Measurements from ENCODE around the gene BTK.
A peak's percentile ranks its signal among the peaks of the same experiment; 100 is the strongest.

BTK gene

DNA sequence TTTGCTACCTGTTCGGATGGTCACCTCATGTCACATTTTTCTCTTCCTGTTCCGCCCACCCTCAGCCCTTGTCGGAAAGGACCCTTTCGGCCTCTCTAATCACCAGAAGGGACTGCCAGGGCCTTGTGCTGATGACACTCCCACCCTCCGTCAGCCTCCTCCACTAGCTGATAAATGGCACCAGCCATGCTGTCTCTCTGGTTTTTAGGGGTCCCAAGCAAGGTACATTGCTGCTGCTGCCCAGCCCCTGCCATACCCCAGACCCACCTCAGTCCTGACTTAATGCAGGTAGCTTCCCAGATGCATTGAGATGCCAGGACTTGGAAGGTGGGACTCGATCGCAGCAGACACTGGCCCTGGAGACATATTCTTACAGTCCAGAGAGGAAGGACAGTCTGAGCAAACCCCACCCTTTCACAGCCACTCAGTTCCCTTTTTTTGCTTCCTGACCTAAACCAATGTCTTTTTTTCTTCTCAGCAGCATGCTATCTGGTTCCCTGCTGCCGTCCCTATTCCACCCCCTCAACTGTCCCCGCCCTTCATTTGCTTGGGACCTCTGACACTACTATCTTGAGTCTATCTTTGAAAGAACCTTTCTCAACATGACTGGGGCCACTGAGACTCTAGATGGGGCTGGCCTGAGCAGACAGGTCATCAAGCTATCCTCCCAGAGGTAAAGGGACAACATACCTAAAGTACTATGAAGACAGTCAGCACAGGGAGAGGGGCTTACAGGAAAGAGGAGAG, at the start of gene BTK:
BTK (minus strand) TSS at position 397 of the 747 bp plus-strand sequence. CDS start 10,907 bp downstream, outside the sequence.
- DNase-seq, result no peak

DNA sequence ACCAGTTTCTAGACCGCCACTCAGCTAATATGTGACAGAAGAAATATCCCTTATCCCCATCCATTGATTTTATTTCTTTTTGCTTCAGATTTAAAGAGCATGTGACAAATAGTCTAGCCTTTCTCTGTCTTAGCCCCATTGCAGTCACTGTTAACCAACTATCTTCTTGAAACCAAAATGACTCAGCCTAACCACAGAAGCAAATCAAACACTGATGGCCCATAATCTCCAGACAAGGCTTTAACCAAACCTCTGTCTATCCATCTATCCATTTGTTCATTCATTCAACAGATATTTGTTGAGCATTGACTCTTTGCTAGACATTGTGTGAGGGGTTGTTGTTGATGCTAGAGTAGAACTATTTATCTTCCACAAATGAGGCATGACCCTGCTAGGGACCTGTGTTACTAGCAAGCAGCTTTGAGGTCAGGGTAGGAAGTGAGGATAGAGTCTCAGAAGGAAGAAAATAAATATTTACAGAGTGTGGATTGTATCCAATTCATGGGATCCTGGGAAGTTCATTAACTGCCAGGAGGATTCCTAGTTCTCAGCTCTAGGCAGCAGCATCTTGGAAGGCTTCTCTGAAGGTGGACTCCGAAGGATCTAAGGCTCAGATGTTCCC, 44.6 kb upstream of the BTK start:
- DNase-seq, result no peak

DNA sequence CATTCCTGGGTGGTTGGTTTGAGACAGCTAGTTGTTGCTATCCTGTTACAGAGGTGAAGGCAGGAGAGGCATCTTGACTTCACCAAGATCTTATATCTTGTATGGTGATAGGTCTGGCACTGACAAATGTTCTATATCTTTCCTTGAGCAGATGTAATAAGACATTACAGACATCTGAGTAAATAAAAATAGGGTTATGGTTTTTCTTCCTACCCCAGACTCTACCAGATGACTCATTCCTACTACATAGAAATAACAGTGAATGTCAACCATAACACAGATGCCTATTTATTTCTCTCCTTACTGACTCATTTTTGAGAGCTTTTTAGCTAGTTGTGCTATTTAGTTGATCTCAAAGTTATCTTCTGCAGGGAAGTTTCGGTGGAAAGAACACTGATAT, 43.9 kb upstream of the BTK start:
- DNase-seq, result no peak

DNA sequence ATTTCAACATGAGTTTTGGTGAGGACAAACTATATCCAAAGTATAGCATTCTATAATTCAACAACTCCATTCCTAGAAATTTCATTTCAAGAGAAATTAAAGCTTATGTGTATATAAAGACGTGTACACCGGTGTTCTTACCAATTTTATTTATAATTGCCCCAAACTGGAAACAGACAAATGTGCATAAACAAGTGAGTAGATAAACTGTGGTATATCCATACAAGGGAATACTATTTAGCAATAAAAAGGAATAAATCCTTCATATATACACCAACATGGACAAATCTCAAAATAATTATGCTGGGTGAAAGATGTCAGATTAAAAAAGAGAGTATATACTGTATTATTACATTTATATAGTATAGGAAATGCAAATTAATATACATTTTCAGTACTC, 42.0 kb upstream of the BTK start:
- no peak for DNase-seq

DNA sequence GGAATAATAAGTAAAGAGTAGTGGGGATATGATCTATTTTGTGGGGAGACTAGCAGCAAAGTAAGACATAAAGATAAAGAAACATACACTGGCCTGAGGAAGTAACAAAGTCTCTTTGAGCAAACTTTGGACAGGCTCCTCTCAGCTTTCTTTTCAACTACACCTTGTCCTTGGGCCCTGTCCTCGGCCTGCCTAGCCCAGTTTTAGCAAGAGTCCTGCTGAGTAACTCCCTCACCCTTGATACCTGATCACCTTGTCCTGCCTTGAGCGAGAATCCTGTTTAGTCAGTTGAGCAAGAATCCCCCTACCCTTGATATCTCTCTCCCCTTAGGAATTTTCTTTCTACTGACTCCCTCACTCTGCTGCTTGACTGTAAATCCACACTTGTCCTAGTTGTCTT, 33.5 kb upstream of the BTK start:
- no peak for DNase-seq

DNA sequence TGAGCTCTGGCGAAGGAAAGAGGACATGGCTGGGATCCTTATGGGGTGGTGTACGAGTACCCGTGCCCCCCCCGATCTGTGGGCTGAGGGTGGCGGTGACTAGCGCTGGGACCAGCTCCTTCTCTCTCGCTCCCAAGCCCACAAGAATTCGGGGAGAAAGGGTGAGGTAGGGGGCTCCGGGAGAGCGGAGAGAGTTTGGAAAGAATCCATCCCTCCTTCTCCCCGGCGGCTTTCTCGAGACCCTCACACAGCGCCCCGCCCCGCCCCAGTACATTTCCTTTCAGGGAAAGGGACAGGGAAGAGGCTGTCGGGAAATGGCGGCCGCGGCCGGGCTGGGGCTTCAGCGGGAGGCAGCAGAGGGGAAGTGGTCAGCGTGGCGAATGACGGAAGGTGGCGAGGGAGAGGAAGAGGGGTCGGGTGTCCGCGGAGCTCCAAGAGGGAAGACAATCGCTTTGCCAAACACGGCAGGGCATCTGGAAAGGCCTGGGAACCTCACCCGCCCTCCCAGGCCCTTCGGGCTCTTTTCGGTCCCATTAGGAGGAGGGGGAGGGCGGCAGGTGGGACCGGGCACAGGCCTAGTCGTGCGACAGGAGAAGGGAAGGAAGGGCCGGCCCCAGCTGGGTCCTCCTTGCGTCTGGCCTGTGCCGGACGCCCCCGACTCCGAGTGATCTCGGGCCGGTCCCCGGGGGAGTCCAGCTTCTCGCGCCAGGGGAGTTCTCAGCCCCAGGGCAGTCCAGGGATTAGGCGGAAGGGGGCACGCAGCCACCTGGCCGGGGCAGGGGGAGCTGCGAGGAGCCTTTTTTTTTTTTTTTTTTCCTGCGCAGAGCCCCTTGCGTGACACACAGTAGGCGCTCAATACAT, 32.2 kb upstream of the BTK start:
- peak; percentile 74 for DNase-seq

DNA sequence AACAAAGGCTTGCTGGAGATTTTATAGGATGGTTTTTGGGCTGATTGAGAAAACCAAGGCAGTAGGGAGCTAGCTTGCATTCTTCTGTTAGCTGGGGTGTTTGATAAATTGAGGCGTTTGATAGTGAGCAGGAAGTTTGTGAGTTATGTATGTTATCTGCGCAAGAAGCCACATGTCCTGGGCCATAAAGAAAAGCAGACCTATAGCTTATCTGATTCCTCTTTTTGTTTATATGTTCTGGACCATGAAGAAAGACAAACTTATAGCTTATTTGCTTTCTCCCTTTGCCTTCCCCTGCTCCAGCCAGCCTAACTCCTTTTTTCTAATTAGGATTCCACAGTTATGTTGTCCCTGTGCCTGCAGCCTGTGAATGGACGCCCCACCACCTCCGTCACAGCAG, 31.2 kb upstream of the BTK start:
- DNase-seq, result no peak

DNA sequence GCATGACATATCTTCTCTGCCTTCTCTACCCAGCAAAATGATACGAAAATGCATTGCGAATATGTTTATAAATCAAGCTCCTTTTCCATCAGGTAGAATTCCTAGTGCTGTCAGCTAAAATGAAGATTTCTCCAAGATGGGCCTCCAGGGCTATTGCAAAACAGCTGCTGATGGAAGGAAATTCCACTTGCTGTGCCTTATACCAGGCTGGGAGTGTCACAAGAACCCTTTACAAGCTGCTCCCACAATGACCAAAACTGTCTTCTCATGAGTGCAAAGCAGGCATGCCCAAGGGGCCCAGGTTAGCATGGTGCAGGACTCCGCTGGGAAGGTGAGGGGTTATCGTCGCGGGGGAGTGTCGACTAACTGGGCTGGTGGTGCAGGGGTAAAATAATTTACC, 30.7 kb upstream of the BTK start:
- no peak for DNase-seq

DNA sequence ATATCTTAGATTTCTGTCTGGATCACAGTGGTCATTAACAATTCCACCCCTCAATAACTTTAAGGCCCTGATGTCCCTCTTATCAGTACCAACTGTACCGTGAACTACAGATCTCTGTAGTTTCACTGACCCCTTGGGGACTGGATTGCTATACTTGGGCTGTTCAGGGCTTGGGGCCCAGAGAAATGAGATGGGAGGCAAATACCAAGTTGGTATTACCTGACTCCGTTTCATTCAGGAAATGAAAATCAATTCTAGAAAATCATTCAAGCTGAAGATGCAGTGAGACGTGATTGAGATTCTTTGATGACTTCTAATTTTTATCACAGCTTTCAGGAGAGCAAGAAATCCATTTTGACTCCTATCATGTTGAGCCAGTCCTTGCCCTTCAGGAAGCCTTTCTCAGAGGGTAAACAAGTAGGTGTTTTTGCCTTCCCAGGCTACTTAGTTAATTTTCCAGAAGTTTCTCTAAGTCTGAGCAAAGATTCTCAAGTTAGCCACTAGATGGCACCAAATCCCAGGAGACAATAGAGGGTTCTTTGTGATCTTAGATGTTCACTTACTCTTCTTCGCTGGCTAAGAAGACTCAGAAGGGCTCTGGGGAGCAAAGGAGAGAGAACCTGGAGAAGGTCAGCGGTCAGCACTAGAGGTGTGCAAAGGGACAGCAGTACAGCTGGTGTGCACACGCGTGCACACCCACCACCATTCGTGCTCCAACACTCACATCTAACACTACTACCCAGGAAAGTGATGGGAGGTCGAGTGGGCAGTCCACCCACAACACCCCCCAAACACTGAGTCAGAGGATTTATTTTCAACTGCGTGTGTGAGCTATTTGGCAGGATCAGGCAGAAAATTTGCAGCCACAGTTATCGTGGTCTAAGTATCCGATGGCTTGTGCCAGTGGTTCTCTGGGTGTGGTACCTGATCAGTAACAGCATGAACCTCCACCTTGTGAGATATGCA, 29.5 kb upstream of the BTK start:
- DNase-seq, result no peak

DNA sequence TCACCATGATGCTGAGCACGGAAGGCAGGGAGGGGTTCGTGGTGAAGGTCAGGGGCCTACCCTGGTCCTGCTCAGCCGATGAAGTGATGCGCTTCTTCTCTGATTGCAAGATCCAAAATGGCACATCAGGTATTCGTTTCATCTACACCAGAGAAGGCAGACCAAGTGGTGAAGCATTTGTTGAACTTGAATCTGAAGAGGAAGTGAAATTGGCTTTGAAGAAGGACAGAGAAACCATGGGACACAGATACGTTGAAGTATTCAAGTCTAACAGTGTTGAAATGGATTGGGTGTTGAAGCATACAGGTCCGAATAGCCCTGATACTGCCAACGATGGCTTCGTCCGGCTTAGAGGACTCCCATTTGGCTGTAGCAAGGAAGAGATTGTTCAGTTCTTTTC, 26.0 kb upstream of the BTK start:
- no peak for DNase-seq

DNA sequence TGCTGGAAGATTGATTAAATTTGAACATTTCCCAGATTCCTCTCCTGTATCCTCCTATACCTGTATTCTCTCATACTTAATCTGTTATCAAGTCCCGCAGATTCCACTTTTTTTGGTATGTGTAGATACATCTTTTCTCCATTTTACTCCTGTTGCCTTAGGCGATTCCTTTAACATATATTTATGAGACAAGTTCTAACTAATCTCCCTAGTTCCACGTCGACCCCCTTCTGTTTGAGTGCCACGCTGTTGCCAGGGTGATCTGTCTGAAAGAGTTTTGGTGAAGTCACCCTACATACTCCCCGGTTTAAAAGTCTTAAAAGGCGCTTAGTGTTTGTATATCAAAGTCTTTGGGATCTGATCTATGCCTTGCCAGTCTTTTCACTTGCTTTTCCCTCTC, 24.5 kb upstream of the BTK start:
- no peak for DNase-seq

DNA sequence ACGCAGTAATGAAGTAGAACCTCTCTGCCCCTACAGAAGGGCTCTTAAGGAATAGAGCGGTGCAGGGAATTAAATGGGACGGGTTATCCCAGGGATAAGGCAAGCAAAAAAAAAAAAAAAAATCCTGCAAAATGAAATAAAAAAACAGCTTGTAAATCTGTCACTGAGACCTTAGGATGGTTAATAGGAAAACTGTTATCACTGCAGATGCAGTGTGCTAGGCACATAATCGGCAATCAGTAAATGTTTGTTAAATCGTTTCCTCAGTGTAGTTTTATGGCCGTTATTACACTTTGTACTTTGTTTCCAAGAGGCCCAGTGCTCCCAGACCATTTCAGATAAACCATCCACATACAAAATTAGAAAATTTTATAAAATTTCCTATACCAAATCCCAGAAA, 23.1 kb upstream of the BTK start:
- DNase-seq, result no peak

DNA sequence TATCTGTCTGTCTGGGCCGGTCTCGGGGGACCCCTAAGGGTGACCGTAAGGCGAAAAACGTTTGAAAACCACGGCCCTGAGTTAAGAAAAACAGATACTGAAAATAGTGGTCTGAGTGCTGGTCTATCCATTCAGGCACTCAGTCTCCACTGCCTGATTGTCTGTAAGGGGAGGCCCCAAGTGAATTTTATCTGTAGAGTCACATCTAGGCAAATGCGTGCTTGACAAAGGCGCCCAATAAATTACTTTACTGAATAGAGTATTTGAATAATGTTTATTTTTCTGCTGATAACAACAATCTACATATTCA, 22.5 kb upstream of the BTK start:
- no peak for DNase-seq

DNA sequence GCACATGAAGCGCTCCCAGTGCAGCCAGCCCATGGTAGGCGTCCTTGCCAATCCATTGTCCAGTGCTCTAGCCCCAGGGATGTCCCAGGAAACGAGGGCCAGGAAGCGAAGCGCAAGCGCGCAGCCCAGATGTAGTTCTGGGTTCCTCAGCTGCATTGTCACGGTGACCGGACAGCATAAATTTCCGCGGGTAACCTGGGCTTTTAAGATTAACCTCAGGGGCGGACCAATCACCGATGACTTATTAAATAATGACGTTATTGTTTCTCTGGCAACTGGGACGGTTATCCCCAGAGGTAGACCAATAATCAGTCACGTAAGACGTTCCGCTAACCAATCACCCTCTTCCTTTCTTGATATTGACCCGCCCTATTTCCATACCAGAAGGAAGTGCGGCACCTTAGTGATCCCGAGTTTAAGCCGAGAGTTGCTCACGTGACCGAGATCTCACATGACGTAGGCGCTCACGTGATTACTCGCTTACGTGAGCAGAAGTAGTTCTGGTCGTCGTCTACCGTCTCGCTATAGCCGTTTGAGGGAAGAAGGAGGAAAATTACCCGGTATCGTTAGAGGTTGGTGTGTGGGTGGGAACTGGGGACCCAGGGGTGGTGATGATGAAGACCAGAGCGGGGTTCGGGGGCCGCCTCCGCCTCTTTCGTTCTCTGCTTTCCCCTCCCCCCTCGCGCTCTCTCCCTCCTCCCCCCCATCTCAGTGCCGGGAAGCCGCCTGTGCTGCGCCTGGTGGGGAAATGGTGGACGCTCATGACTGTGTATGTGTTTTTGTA, 21.9 kb upstream of the BTK start, which contains the start of the genes GLA and HNRNPH2:
GLA (minus strand) TSS at position 178 of the 784 bp plus-strand sequence; CDS start at position 156, 22 bp downstream.
HNRNPH2 (plus strand) TSS at position 475 of the 784 bp plus-strand sequence. CDS start 3,767 bp downstream, outside the sequence.
- peak; percentile 87 for DNase-seq

DNA sequence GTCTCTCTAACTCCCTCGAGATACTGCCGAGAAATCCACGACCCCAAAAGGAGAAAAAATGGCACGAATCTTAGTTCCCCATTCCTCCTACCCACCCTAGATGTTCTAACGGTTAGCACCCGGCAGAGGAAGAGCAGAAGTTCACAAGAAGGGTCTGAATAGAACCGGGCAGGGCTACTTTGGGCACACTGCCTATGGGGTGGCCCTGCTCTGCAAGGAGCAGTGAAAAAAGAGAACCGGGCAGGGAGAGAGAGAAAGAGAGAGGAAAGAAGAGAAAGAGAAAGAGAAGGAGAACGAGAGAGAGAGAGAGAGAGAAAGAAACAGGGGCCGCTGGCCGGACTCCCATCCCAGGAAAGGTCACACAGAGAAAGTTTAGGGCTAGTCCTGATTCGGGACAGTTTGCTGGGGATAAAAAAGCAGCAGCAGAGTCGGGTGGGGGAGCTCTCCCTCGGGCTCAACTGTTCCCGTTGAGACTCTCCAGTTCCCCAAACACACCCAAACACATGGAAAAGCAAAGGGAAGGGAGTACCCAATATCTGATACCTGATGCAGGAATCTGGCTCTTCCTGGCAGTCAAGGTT, 21.3 kb upstream of the BTK start:
- no peak for DNase-seq

DNA sequence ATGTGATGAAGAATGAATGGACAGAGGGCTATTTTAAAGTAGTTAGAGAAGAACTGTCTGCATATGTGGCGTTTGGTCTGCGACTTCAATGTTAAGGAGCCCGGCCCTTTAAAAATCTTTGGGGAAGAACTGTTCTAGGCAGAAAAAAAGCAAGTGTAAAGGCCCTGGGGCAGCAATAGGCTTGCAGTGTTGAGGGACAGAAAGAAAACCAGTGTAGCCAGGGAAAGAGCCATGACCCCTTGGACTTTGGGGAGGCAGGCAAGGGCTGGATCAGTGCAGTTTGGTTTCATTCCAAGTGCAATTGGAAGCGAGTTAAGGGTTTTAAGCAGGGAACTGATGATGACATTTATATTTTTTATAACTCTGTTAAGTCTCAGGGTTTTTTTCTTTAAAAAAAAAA, 13.8 kb upstream of the BTK start:
- DNase-seq, result no peak

DNA sequence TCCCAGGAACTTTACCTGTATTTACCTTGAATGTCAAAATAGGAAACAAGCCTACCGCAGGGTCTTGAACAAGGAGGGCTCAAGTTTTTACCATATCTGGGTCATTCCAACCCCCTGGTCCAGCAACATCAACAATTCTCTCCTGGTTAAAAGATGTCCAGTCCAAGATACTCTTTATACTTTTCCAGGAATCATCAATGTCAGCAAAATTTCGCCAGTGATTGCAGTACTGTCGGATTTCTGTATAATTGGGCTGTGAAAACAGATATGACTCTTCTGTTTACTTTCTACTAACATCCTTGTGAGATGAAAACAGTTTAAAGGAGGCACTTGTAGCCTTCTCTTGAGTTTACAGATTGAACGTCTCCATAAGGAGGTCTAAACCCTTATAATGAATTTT, 12.7 kb upstream of the BTK start:
- no peak for DNase-seq

DNA sequence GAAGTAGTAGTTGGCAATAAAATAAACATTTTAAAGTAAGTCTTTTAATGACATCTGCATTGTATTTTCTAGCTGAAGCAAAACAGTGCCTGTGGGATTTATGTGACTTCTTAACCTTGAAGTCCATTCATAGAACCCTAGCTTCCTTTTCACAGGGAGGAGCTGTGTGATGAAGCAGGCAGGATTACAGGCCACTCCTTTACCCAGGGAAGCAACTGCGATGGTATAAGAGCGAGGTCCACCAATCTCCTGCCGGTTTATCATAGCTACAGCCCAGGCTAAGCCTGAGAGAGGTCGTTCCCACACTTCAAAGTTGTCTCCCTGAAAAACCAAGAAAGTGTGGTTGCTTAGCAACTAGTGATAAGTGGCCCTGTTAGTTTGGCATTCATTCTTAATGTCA, 11.8 kb upstream of the BTK start:
- no peak for DNase-seq

DNA sequence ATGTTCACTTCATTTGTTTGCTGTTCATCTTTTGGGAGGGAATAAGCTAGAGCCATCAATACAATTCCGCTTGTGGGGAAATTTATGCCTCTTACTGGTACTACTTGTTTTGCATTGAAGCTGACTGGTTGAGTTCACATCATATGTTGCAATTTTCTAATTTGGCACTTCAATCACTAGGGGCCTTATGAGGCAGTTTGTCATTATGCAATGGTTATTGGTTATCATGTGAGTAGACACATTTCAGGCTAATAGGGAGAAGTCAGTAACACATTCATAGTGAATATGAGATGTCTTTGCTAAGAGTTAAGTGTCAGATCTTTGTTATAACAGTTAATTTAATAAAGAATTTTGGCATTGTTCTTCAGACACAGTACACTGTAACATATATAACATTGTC, 9.8 kb upstream of the BTK start:
- no peak for DNase-seq

DNA sequence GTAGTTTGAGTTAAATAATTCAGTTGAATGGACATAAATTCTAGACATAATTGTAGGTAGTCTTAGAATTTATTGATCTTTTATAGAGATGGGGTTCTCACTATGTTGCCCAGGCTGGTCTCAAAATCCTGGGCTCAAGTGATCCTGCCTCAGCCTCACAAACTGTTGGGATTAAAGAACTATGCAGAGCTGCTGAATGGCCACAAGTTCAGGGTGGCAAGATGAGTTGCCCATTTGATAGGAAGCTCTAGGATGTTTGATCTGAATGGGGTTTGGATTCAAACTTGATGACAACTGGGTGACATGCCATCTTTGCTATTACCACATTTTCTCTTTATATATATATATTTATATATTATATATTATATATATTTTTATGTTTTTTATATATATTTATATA, 8.4 kb upstream of the BTK start:
- DNase-seq, result no peak

DNA sequence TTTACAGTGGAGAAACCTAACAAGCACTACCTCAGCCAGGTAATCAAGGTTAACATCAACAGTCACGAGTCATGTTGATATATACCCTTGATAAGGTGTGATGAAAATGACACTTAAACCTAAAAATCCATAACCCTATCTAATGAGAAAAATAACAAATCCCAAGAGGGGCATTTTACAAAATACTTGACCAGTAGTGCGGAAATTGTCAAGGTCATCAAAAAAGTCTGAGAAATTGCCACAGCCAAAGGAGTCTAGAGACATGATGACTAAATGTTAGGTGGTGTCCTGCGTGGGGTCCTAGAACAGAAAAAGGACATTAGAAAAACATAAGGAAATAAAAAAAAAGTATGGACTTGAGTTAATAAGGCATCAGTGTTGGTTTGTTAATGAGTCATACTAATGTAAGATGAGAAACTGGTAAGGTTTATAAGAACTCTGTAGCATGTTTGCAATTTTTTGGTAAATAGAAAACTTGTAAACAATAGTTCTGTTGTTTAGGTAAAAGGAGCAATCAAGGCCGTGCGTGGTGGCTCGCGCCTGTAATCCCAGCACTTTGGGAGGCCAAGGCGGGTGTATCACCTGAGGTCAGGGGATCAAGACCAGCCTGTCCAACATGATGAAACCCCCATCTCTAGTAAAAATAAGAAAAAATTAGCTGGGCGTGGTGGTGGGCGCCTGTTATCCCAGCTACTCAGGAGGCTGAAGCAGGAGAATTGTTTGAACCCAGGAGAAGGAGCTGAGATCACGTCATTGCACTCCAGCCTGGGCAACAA, 7.7 kb upstream of the BTK start:
- no peak for DNase-seq
